ENCODE data around the gene FRMD1. TPM values are rescaled to one million over a fixed set of nuclear protein-coding genes. Genes with fewer than 3 reads are reported as not detected.

FRMD1 gene
- 1 to 10 TPM in 2 of 4 donors, under 1 TPM in 2; 0.79 to 4.8 (median 1.7) TPM for total RNA-seq

GRCh38 chr6:168078943-168079405 lies at the start of gene FRMD1:
TSS of gene FRMD1 (minus strand) at chr6:168079212. CDS start at chr6:168079094, 118 bp downstream.
- DNase-seq (ENCODE audit: low spot score) (no peak), ATAC-seq (ENCODE audit: low FRiP score) (no peak)
- no peak for TF ChIP-seq CTCF (IDR thresholded peaks at IDR 0.05)

- no peak for ATAC-seq (ENCODE audit: low FRiP score)
- no peak for DNase-seq (ENCODE audit: low spot score)
- no peak for TF ChIP-seq CTCF (IDR thresholded peaks at IDR 0.05)
These were observed 49.1 kb upstream of the FRMD1 start for GRCh38 chr6:168128006-168128630.

- no peak for TF ChIP-seq CTCF (IDR thresholded peaks at IDR 0.05)
- DNase-seq (ENCODE audit: low spot score) (no peak), ATAC-seq (ENCODE audit: low FRiP score) (no peak)
These were observed 48.4 kb upstream of the FRMD1 start for GRCh38 chr6:168127384-168127868.

GRCh38 chr6:168126566-168127383 lies 47.8 kb upstream of the FRMD1 start:
- no peak for DNase-seq (ENCODE audit: low spot score)
- no peak for TF ChIP-seq CTCF (IDR thresholded peaks at IDR 0.05)
- ATAC-seq (ENCODE audit: low FRiP score) = no peak

- no peak for DNase-seq (ENCODE audit: low spot score)
- TF ChIP-seq CTCF (IDR thresholded peaks at IDR 0.05) = no peak
- ATAC-seq (ENCODE audit: low FRiP score) = no peak
These were observed 46.5 kb upstream of the FRMD1 start for GRCh38 chr6:168125429-168126001.

GRCh38 chr6:168124921-168125320 lies 45.9 kb upstream of the FRMD1 start:
- ATAC-seq (ENCODE audit: low FRiP score) (no peak), DNase-seq (ENCODE audit: low spot score) (no peak)
- no peak for TF ChIP-seq CTCF (IDR thresholded peaks at IDR 0.05)

Measured in omental fat pad (tissue), 4 donors.